HG03432 (cell line): ENCODE measurements around the gene ENAH.
"Not testable (repeated sequence)": the region's sequence is repeated elsewhere in the genome, so short reads cannot be mapped to it uniquely, and the experiment has no call there.

Experiments
- ATAC-seq: cut with Tn5 transposase; IDR thresholded peaks from one replicate; pipeline ENCODE4 v1.9.1; 2021; ENCODE audit warnings: mild to moderate bottlenecking, moderate library complexity; ENCODE audit not compliant: unreplicated experiment

Gene ENAH

GRCh38 chr1:225652729-225653462 is at the start of gene ENAH:
Gene ENAH (minus strand): TSS chr1:225653123. CDS start chr1:225652690, 433 bp downstream.
- peak; percentile 80 for ATAC-seq

GRCh38 chr1:225700889-225701465 is 48.1 kb upstream of the ENAH start:
- ATAC-seq, result no peak

- no peak for ATAC-seq
These were observed 47.4 kb upstream of the ENAH start for GRCh38 chr1:225700164-225700821.

- ATAC-seq, result no peak
These were observed 46.4 kb upstream of the ENAH start for GRCh38 chr1:225699336-225699735.

GRCh38 chr1:225698194-225698593 is 45.3 kb upstream of the ENAH start:
- ATAC-seq, result not testable (repeated sequence)

GRCh38 chr1:225697428-225697827 is 44.5 kb upstream of the ENAH start:
- ATAC-seq, result no peak

GRCh38 chr1:225695578-225696337 is 42.8 kb upstream of the ENAH start:
- ATAC-seq, result no peak

- no peak for ATAC-seq
These were observed 41.3 kb upstream of the ENAH start for GRCh38 chr1:225694151-225694603.

- not testable (repeated sequence) for ATAC-seq
These were observed 40.8 kb upstream of the ENAH start for GRCh38 chr1:225693697-225694096.

- no peak for ATAC-seq
These were observed 40.3 kb upstream of the ENAH start for GRCh38 chr1:225693085-225693696.

GRCh38 chr1:225692517-225692879 is 39.6 kb upstream of the ENAH start:
- ATAC-seq, result no peak

- no peak for ATAC-seq
These were observed 39.1 kb upstream of the ENAH start for GRCh38 chr1:225691861-225692516.

GRCh38 chr1:225691377-225691776 is 38.5 kb upstream of the ENAH start:
- no peak for ATAC-seq

GRCh38 chr1:225689882-225690459 is 37.0 kb upstream of the ENAH start:
- no peak for ATAC-seq

GRCh38 chr1:225688345-225688744 is 35.4 kb upstream of the ENAH start:
- no peak for ATAC-seq

GRCh38 chr1:225685476-225686176 is 32.7 kb upstream of the ENAH start:
- ATAC-seq, result no peak

- no peak for ATAC-seq
These were observed 31.8 kb upstream of the ENAH start for GRCh38 chr1:225684741-225685140.

GRCh38 chr1:225681231-225681630 is 28.3 kb upstream of the ENAH start:
- no peak for ATAC-seq

- no peak for ATAC-seq
These were observed 25.6 kb upstream of the ENAH start for GRCh38 chr1:225678545-225678944.
